ENCODE data around the gene SUGP1.

DNA sequence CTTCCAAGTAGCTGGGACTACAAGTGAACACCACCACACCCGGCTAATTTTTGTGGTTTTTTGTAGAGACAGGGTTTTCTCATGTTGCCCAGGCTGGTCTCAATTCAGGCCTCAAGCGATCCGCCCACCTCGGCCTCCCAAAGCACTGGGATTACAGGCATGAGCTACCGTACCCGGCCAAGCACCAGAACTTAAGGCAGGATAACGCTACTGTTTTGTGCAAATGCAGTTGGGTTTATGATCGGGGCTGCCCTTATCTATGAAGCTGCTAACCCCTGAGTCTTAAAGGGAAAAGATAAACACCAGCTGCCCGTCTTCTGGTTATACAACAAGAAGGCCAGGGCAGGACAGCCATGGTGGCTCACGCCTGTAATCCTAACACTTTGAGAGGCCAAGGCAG, 34.6 kb downstream of the SUGP1 start:
- no peak for TF ChIP-seq POLR2A (IDR thresholded peaks at IDR 0.05; ENCODE audit: low read length)
- TF ChIP-seq GATA1 (IDR thresholded peaks at IDR 0.05; ENCODE audit: low read depth, low read length), result no peak
